ENCODE results near the gene NEDD4L.

GRCh38 chr18:58047556-58047882 is 3.5 kb downstream of the NEDD4L start:
- TF ChIP-seq RARB (CRISPR knock-in tag; IDR thresholded peaks at IDR 0.05) (no peak), SNAI2 (CRISPR knock-in tag; IDR thresholded peaks at IDR 0.05) (no peak), CSDC2 (CRISPR knock-in tag; IDR thresholded peaks at IDR 0.05) (no peak), ZFP3 (CRISPR knock-in tag; IDR thresholded peaks at IDR 0.05) (no peak), ZFP30 (CRISPR knock-in tag; IDR thresholded peaks at IDR 0.05) (no peak), CREB5 (CRISPR knock-in tag; IDR thresholded peaks at IDR 0.05; ENCODE audit: low read depth) (no peak), TOX (CRISPR knock-in tag; IDR thresholded peaks at IDR 0.05; ENCODE audit: borderline replicate concordance) (no peak), OSR1 (CRISPR knock-in tag; IDR thresholded peaks at IDR 0.05) (no peak), ARNTL (CRISPR knock-in tag; IDR thresholded peaks at IDR 0.05; ENCODE audit: borderline replicate concordance, low read depth) (no peak), POU6F1 (CRISPR knock-in tag; IDR thresholded peaks at IDR 0.05; ENCODE audit: borderline replicate concordance, low read depth) (no peak)
- TF ChIP-seq, protein P1, sequence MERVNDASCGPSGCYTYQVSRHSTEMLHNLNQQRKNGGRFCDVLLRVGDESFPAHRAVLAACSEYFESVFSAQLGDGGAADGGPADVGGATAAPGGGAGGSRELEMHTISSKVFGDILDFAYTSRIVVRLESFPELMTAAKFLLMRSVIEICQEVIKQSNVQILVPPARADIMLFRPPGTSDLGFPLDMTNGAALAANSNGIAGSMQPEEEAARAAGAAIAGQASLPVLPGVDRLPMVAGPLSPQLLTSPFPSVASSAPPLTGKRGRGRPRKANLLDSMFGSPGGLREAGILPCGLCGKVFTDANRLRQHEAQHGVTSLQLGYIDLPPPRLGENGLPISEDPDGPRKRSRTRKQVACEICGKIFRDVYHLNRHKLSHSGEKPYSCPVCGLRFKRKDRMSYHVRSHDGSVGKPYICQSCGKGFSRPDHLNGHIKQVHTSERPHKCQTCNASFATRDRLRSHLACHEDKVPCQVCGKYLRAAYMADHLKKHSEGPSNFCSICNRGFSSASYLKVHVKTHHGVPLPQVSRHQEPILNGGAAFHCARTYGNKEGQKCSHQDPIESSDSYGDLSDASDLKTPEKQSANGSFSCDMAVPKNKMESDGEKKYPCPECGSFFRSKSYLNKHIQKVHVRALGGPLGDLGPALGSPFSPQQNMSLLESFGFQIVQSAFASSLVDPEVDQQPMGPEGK (CRISPR knock-in tag; IDR thresholded peaks at IDR 0.05; ENCODE audit: borderline replicate concordance): no peak
- TF ChIP-seq, protein P2, sequence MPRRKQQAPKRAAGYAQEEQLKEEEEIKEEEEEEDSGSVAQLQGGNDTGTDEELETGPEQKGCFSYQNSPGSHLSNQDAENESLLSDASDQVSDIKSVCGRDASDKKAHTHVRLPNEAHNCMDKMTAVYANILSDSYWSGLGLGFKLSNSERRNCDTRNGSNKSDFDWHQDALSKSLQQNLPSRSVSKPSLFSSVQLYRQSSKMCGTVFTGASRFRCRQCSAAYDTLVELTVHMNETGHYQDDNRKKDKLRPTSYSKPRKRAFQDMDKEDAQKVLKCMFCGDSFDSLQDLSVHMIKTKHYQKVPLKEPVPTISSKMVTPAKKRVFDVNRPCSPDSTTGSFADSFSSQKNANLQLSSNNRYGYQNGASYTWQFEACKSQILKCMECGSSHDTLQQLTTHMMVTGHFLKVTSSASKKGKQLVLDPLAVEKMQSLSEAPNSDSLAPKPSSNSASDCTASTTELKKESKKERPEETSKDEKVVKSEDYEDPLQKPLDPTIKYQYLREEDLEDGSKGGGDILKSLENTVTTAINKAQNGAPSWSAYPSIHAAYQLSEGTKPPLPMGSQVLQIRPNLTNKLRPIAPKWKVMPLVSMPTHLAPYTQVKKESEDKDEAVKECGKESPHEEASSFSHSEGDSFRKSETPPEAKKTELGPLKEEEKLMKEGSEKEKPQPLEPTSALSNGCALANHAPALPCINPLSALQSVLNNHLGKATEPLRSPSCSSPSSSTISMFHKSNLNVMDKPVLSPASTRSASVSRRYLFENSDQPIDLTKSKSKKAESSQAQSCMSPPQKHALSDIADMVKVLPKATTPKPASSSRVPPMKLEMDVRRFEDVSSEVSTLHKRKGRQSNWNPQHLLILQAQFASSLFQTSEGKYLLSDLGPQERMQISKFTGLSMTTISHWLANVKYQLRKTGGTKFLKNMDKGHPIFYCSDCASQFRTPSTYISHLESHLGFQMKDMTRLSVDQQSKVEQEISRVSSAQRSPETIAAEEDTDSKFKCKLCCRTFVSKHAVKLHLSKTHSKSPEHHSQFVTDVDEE (CRISPR knock-in tag; IDR thresholded peaks at IDR 0.05): no peak
